ENCODE measurements around the gene WNT7B.

WNT7B gene

DNA sequence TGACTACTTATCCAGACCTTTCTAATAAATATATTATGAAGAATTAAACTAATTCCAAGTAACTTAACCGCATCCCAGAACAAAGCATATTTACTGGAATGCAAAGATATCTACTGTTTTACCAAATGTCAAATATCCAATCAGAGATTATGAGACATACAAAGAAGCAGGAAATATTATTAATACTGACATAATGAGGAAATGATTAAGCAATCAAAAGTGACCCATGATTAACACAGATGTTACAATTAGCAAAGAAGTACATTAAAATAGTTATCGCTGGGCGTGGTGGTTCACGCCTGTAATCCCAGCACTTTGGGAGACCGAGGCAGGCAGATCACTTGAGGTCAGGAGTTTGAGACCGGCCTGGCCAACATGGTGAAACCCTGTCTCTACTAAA is 105.2 kb downstream of the WNT7B start:
- no peak for DNase-seq (ENCODE audit: low read depth)
